ENCODE measurements around the gene SLC25A34.

GRCh38 chr1:15714406-15715136 lies 21.5 kb upstream of the SLC25A34 start:
- TF ChIP-seq, protein P1, sequence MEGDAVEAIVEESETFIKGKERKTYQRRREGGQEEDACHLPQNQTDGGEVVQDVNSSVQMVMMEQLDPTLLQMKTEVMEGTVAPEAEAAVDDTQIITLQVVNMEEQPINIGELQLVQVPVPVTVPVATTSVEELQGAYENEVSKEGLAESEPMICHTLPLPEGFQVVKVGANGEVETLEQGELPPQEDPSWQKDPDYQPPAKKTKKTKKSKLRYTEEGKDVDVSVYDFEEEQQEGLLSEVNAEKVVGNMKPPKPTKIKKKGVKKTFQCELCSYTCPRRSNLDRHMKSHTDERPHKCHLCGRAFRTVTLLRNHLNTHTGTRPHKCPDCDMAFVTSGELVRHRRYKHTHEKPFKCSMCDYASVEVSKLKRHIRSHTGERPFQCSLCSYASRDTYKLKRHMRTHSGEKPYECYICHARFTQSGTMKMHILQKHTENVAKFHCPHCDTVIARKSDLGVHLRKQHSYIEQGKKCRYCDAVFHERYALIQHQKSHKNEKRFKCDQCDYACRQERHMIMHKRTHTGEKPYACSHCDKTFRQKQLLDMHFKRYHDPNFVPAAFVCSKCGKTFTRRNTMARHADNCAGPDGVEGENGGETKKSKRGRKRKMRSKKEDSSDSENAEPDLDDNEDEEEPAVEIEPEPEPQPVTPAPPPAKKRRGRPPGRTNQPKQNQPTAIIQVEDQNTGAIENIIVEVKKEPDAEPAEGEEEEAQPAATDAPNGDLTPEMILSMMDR (CRISPR knock-in tag; IDR thresholded peaks at IDR 0.05) = no peak
- TF ChIP-seq PRMT3 (CRISPR knock-in tag; IDR thresholded peaks at IDR 0.05; ENCODE audit: borderline replicate concordance, low read depth) (no peak), EZH2 (conservative IDR thresholded peaks at IDR 0.05; ENCODE audit: low read depth, low read length) (no peak), CCDC6 (CRISPR knock-in tag; IDR thresholded peaks at IDR 0.05) (no peak), CEBPG (CRISPR knock-in tag; IDR thresholded peaks at IDR 0.05) (no peak), FOSL1 (CRISPR knock-in tag; IDR thresholded peaks at IDR 0.05; ENCODE audit: borderline replicate concordance) (no peak), MTA1 (CRISPR knock-in tag; IDR thresholded peaks at IDR 0.05; ENCODE audit: borderline replicate concordance) (no peak)
- TF ChIP-seq, protein P2, sequence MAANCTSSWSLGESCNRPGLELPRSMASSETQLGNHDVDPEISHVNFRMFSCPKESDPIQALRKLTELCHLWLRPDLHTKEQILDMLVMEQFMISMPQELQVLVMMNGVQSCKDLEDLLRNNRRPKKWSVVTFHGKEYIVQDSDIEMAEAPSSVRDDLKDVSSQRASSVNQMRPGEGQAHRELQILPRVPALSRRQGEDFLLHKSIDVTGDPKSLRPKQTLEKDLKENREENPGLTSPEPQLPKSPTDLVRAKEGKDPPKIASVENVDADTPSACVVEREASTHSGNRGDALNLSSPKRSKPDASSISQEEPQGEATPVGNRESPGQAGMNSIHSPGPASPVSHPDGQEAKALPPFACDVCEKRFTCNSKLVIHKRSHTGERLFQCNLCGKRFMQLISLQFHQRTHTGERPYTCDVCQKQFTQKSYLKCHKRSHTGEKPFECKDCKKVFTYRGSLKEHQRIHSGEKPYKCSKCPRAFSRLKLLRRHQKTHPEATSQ (CRISPR knock-in tag; IDR thresholded peaks at IDR 0.05; ENCODE audit: borderline replicate concordance) = no peak
